Skeletal muscle cell (primary cell): Measurements from ENCODE around the gene KRABD2.
A peak's percentile ranks its signal among the peaks of the same experiment; 100 is the strongest.
"Not testable (repeated sequence)": the region's sequence is repeated elsewhere in the genome, so short reads cannot be mapped to it uniquely, and the experiment has no call there.

Source experiments
- DNase-seq: peaks from one replicate; pipeline ENCODE4 v3.0.0-alpha.2; 2010; ENCODE audit warnings: low read depth
- H3K4me3 ChIP-seq: 2 replicates; pipeline ENCODE4 v1.5.1; 2011; ENCODE audit warnings: low read depth, mild to moderate bottlenecking, control low read depth, low read length, moderate library complexity

Gene KRABD2

DNA sequence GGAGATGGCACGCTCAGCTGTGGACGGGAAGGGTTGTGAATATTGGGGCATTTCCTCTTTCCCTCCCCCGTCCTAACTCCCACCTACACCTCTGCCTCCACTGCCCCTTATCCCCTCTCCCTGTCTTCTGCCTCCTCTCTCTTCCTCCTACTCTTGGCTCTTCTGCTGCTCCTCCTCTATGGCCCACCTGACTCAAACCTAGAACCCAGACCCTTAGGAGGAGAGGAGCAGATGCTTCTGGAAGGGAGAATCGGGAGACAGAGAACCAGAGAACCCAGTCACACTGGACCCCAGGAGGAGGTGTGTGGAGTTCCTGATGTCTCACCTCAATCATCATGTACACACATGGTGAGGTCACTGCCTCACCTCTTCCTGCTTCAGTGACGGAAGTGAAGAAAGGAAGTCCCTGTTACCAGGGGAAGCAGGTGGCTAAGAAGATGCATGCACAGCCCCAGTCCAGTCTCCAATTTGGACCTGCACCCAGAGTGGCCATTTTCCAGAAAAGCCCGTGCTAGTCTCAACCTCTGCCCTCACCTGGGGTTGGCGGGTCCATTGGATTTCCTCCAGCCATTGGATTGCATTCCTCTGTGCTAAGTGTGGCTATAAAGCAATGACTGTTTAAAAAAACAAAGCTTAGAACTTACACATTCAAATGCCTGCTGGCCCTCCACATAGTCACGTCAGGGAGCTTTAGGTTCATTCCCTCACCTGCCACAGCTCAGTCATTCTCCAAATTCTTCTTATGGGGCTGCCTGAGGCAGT is 17.1 kb upstream of the KRABD2 start:
- DNase-seq = no peak
- no peak overlapping the region for H3K4me3 ChIP-seq

DNA sequence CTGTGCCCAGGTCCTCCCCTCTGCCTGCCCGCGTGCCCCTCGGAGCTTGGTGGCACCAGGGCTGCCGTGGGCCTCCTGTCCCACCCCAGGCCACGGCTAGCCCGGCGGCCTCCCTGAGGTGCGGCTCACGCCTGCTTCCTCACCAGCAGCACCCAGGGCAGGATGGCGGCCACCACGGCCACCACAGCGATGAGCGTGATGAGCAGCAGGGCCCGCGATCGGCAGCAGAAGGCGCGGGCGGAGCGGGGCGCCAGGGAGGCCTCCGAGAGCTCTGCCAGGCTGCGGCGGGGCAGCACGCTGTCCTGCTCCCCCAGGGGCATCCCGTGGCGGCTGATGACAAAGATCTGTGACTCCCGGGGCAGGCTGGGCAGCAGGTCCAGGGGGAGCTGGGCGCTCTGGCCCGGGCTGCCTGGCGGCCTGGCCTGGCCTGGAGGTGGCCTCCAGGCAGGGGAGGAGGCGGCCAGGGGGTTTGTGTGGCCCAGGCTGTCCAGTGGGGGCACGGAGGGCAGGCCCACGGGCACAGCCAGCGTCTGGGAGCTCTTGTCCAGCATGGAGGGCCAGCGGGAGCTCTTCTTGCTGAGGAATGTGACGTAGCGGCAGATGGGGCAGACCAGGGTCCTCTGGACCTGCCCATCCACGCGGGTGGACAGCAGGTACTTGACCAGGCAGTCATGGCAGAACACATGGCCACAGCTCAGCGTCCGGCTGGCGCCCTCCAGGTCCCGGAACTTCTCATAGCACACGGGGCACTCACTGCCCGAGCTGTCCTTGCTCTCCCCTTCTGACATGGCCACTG is 16.4 kb upstream of the KRABD2 start:
- no peak for DNase-seq
- H3K4me3 ChIP-seq = no peak overlapping the region

DNA sequence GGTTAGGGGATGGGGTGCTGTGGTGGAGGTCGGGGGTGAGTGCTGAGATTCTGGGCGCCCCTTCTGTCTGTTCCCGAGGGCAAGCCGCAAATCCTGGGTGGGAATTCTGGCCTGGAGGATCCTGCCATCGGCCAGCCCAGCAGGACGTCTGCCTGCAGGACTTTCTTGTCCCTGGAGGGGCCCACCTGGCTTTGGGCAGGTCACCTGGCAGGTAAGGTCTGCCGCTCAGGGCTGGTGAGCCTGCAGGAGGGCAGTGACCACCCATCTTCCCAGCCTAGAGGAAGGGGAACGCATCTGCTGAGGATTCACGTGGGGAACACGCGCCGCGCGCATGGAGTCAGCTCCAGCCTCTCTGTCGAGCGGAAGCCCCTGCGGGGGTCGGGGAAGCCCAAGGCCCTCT is 15.8 kb upstream of the KRABD2 start:
- no peak for DNase-seq
- H3K4me3 ChIP-seq = no peak overlapping the region

DNA sequence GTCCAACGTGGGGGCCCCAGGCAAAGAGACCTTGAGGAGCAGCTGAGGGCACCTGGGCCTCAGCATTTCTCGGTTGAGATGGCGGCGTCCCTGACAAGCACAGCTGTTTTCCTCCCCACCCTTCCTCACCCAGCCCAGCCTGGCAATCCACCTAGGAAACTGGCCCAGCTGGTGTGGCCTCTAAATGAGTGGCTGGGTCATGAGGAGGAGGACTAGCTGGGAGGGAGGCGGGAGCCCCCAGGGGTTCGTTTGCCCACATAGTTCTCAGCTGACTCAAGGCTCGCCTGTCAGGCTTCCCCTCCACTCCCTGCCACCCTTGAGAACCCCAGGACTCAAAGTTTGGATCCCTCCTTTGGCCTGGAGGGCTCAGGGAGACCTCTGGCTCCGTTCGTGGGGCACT is 15.2 kb upstream of the KRABD2 start:
- H3K4me3 ChIP-seq = no peak overlapping the region

DNA sequence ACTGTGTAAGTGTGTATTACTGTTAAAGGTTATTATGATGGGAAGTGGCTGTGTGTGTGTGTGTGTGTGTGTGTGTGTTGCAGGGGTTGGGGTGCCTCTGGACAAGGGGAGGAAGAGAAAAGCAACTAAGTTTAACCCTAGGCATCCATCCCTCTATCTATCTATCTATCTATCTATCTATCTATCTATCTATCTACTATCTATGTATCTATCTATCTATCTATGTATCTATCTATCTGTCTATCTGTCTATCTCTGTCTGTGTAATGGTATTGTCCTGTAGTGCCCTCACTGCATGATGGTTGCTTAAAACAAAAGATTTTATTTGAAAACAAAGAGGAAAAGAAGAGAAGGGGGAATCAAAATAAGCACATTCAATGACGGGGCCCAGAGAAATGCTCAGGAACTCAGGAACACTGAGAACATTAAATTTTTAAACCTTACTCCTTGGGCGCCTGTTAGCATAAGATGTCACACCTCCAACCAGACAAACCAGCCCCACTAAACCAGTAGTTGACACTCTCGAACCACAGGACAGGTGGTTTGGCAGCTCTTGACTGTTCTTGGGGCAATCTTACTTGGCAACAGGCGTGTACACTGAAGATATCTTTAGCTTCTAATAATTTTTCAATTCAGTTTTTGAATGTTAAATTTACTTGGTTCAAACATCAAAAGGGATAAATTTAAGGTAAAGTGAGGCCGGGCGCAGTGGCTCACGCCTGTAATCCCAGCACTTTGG is 11.6 kb upstream of the KRABD2 start:
- DNase-seq = no peak

More for the DNA sequence above, 15.2 kb upstream of the KRABD2 start:
- DNase-seq = no peak

DNA sequence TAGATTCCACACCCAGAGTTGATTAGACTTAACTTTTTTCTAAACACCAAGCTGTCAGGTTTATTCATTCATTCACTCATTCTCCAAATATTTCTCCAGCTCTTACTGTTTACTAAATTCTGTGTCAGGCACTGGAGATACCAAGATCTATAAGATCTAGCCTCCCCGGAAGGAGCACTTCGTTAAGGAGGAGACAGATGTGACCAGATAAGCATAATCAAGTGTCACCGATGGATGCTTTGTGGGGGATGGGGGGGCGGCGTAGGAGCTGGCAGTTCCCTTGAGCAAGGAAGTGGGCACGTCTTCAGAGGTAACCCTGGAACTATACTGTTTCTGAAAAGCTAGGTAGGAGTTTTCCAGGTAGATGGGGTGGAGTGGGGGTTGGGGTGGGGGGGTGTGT is 10.3 kb upstream of the KRABD2 start:
- H3K4me3 ChIP-seq = no peak overlapping the region
- DNase-seq = no peak

More for the DNA sequence above, 11.6 kb upstream of the KRABD2 start:
- no peak overlapping the region for H3K4me3 ChIP-seq

DNA sequence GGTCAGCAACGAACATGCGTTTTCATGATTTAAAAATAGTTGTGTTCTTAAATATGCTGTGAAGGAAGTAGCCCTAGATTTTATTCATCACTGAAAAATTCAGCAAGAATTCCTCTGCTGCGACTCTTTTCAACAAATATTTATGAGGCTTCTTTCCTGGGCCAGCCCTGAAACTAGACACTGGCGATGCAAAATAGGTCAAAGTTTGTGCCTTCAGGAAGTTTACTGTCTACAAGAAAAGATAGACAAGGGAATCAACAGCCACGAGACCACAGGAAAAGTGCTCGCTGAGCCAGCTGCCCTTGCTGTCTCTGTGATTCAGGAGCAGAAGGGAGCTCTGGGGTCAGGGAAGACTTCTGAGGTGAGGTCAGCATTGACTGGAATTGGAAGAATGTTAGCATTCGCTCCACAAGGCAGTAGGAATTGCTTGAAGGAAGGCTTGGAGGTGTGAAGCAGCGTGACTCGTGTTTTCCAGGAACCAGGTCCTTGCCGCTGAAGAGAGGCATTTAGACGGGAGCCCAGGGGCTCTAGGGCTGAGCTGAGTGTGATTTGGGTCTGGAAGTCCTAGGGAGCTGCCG is 8.4 kb upstream of the KRABD2 start:
- no peak overlapping the region for H3K4me3 ChIP-seq
- no peak for DNase-seq

DNA sequence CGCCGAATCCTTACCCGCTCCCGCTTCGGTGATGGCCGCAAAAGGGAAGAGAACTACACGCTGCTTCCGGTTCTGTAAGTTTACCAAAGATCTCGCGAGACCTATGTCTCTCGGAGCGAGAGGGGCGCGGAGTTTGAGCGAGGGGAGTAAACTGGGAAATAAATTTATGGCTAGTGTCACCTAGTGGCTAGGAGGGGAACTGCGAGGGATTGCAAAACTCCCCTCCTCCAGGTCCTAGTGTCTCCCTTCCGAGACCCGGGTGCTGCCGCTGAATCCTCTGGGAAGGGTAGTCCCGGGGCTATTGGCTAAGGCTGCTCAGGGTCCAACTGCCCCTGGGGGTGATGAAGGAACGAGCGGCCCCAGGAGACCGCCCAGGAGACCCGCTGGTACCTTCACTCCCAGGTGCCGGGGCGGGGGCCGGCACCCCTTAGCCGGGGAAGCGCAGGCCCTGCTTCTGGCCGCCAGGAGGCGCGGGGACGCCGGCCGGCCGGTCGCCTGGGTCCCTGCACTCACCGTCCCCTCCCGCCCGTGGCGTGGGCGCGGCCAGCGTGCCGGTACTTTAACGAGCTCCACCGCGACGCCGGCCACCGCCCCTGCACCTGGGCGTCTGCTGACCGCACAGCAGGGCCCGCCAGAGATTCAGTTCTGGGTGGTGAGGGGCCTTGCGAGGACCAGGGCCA is 6.8 kb upstream of the KRABD2 start, which contains the start of gene RPL26:
Gene RPL26, minus strand, starts transcription at position 51 of the 680 bp plus-strand sequence. CDS start 883 bp downstream, outside the sequence.
- H3K4me3 ChIP-seq = peak within 1 kb of the TSS; percentile 82
- DNase-seq = peak; percentile 92

DNA sequence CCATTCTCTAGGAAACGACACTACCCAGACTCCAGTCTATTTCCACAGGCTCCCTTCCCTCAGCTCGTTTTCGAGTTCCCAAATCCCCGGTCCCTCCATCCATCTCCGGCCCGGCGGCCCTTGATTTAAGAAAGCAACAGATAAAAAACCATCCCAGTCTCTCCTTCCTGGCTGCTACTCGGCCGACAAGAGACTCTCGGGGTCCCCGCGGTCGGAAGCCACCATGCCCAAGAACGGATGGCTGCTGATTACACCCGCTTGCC is 6.3 kb upstream of the KRABD2 start:
- DNase-seq = no peak
- H3K4me3 ChIP-seq = peak overlapping the region; percentile 82

DNA sequence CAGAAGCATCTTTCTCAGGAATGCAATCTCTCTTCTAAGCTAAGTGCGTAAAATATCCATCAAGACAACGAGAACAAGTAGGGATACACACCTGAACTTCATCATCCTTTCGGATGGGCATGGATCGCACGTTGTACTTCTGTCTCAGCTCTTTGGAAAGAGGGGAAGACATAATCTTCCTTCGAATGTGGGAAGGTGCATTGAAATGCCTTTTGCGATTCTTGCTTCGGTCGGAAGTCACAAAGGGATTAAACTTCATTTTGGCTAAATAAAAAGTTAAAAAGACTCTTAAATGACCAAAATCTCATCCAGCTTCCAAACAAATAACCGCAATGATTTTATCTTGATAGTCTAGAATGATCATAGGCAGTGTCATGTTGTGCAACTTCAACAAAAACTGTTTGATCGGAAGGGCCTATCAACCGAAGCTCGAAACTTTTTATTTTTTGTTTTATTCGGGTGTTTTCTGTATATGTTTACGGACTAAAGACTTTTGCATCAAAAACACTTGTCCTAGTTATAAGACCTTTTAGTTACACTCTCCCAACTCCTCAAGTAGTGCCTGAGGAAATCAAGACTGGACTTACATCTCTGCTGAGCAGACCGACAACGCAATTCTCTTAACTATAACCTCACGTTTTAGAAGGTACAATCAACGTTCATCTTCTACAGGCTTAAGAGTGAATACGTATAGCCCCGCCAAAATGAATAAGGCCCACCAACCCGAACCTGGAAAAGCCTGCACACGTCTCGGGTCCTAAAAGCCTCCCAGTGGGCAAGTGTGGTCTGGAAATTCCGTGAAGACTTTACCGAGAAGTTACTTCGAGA is 5.8 kb upstream of the KRABD2 start:
- DNase-seq = no peak
- H3K4me3 ChIP-seq = peak overlapping the region; percentile 82

DNA sequence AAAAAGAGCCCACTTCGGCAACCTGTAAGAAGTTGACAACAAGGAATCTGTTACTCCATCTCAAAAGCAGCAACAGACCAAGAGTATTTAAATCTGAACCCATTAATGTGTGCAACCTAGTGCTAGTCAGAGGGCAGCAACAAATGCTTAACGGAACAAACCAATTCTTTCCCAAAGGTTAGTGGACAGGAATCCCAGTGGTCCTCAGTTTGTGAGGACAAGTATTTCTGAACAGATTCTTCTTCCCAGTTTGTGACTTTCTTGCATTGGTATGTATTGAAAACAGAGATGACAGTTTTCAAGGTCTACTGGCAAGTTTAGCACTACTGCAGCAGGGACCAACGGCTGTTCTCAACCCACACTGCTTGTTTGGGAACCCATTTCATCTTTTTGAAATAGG is 3.5 kb upstream of the KRABD2 start:
- DNase-seq = no peak
- H3K4me3 ChIP-seq = no peak overlapping the region

DNA sequence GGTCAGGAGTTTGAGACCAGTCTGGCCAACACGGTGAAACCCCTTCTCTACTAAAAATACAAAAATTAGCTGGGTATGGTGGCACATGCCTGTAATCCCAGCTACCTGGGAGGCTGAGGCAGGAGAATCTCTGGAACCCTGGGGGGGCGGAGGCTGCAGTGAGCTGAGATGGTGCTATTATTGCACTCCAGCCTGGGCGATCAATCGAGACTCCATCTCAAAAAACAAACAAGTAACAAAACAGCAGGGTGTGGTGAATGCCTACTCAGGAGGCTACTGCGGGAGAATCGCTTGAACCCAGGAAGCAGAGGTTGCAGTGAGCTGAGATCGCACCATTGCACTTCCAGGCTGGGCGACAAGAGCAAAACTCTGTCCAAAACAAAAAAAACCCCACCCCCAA is 1.6 kb upstream of the KRABD2 start:
- not testable (repeated sequence) for H3K4me3 ChIP-seq, DNase-seq

DNA sequence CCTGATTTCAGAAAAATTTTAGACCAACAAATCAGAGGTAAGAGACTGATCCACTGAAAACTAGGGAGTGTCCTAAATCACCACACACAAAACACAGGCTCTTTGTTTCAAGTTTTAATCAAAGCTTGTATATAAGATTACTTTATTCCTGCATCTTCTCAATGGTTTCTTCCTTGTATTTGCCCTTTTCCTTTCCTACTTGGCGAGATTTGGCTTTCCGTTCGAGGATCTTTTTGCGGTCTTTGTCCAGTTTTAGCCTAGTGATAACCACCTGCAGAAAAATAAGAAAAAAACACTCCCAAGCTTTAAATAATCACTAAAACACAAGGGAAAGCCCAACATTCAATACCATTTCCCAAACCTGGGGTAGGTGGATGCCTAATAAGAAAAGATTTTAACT is 918 bp upstream of the KRABD2 start:
- no peak overlapping the region for H3K4me3 ChIP-seq
- DNase-seq = no peak

DNA sequence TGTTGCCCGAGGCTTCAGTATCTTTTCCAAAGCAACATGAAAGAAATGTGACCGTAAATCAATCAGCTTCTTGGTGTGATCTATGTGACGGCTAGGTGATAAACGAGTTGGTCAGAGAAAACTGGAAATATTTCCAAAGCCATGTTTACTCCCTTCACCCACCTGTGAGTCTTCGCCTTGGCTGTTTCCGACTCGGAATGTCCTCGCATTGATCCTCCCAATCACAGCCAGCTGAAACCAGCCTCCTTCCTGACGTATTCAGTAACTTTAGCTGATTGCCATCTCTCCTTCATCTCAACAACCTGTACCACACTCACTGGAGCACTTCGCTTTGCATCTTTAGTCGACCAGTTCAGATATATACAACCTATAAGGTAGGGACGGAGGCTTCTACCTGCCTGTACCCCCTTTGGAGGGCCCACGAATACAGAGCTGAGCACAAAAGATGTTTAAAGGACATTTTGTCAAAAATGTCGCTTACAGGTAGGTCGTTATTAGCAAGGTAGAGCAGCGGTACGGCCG is 705 bp downstream of the KRABD2 start:
- H3K4me3 ChIP-seq = peak overlapping the region; percentile 74
- DNase-seq = no peak

DNA sequence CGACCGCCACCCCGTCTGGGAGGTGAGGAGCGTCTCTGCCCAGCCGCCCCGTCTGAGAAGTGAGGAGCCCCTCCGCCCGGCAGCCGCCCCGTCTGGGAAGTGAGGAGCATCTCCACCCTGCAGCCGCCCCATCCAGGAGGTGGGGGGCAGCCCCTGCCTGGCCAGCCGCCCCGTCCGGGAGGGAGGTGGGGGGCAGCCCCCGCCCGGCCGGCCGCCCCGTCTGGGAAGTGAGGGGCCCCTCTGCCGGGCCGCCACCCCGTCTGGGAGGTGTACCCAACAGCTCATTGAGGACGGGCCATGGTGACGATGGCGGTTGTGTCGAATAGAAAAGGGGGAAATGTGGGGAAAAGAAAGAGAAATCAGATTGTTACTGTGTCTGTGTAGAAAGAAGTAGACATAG is 2.6 kb downstream of the KRABD2 start:
- not testable (repeated sequence) for DNase-seq

DNA sequence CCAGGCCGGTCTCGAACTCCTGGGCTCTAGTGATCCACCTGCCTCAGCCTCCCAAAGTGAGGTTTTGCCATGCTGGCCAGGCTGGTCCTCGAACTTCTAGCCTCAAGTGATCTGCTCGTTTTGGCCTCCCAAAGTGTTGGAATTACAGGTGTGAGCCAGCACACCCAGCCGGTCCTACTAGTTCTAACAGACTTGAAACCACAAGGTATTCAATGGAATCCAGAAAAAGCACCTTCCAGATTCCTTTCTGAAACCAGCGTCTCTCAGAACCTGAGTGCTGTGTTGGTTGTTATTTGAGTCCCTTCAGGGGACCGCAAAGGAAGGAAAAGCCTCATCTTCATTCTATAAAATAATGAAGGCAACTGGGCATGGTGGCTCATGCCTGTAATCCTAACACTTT is 4.1 kb downstream of the KRABD2 start:
- no peak for DNase-seq

More for the DNA sequence above, 2.6 kb downstream of the KRABD2 start:
- not testable (repeated sequence) for H3K4me3 ChIP-seq

DNA sequence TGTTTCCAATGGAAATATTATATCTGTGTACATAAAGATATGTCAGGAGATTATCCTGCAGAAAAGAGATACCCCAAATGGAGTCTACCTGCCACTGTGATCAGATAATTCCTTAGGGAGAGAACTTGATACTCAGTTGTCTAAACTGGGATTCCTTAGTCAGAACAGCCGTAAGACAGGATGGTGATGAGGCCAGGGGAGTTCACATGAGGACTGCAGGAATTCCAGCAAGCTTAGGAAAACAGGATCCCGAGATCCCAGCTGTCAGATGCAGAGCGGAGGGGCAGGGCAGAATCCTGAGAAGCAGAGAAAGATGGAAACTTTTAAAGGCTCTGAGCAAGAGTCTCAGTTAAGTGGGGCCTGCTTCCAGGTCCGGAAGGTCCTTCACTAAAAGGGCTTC is 4.7 kb downstream of the KRABD2 start:
- no peak for DNase-seq
- no peak overlapping the region for H3K4me3 ChIP-seq

More for the DNA sequence above, 4.1 kb downstream of the KRABD2 start:
- no peak overlapping the region for H3K4me3 ChIP-seq

DNA sequence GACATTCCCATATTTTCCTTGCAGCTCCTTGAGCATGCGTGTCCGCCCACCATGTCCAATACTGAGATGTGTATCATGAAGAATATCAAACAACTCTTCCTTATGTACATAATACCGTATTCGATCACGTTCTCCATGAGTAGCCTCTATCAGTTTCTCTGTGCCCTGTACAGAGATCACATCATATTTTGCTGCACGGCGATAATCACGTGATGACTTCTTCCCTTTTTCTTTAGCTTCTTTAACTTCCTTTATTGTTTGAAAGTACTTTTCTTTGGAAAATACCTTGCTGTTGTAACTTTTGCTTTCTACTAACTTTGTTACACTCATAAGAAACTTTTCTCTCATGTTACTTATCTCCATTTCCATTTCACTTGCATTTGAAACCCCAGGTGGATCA is 6.6 kb downstream of the KRABD2 start:
- DNase-seq = no peak
- no peak overlapping the region for H3K4me3 ChIP-seq
